ENCODE data around the gene C10orf95. TPM values are rescaled to one million over a fixed set of nuclear protein-coding genes. Genes with fewer than 3 reads are reported as not detected.

Gene C10orf95
- total RNA-seq, 1 donor from 2014 or later: not detected

GRCh38 chr10:102408131-102408727 is 43.1 kb downstream of the C10orf95 start:
- peaks cover 13% of the 10 kb centered on the region for H3K9me3 Mint-ChIP-seq (ENCODE audit: unreplicated experiment)
- TF ChIP-seq, protein P1, sequence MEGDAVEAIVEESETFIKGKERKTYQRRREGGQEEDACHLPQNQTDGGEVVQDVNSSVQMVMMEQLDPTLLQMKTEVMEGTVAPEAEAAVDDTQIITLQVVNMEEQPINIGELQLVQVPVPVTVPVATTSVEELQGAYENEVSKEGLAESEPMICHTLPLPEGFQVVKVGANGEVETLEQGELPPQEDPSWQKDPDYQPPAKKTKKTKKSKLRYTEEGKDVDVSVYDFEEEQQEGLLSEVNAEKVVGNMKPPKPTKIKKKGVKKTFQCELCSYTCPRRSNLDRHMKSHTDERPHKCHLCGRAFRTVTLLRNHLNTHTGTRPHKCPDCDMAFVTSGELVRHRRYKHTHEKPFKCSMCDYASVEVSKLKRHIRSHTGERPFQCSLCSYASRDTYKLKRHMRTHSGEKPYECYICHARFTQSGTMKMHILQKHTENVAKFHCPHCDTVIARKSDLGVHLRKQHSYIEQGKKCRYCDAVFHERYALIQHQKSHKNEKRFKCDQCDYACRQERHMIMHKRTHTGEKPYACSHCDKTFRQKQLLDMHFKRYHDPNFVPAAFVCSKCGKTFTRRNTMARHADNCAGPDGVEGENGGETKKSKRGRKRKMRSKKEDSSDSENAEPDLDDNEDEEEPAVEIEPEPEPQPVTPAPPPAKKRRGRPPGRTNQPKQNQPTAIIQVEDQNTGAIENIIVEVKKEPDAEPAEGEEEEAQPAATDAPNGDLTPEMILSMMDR (IDR thresholded peaks at IDR 0.05; ENCODE audit: partially characterized antibody, unreplicated experiment): no peak
- peak overlapping the region; percentile 82 for H3K4me3 Mint-ChIP-seq (ENCODE audit: unreplicated experiment)
- no peak for DNase-seq
- peaks cover 38% of the 10 kb centered on the region for H3K4me1 Mint-ChIP-seq (ENCODE audit: low read depth, unreplicated experiment)
- peaks cover 21% of the 10 kb centered on the region for H3K27me3 Mint-ChIP-seq (ENCODE audit: unreplicated experiment)
- no peaks in the 10 kb centered on the region for H3K36me3 Mint-ChIP-seq (ENCODE audit: unreplicated experiment)
- H3K27ac Mint-ChIP-seq (ENCODE audit: unreplicated experiment): peak overlapping the region; percentile 59

DNA sequence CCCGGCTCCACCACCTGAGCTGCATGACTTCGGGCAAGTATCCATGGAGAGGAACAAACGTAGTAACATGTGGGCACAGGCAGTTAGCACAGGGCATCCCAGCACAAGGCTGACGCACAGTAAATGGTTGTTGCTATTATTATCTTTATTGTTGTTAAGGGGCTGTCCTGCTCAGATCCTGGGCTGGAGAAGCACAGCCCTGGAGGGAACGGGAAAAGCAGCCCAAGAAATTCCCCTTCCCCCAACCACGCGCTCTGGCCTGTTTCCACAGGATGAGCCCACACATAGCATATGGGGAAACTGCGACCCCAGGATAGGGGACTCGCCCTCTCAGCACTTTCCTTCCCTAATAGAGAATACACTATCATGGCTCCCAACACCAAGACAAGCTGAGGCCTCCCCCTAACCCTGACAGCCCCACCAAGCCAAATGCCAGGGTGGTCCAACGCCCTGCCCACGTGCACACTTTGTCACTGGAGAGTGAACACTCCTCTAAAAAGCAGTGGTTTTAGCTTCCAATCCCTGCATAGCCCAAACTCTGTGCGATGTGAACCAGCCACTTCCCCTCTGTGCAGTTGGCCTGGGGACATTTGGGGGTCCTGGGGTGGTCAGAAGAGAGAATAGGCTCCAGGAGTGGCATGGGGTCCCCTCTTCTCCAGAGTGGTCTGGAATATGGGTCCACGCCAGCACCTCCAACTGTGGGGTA is 43.8 kb downstream of the C10orf95 start:
- DNase-seq: no peak
- H3K9me3 Mint-ChIP-seq (ENCODE audit: unreplicated experiment): peaks cover 11% of the 10 kb centered on the region
- H3K4me3 Mint-ChIP-seq (ENCODE audit: unreplicated experiment): peak overlapping the region; percentile 82
- TF ChIP-seq, protein P1 (IDR thresholded peaks at IDR 0.05; ENCODE audit: partially characterized antibody, unreplicated experiment): no peak
- peaks cover 32% of the 10 kb centered on the region for H3K4me1 Mint-ChIP-seq (ENCODE audit: low read depth, unreplicated experiment)
- H3K27me3 Mint-ChIP-seq (ENCODE audit: unreplicated experiment): peaks cover 19% of the 10 kb centered on the region
- H3K27ac Mint-ChIP-seq (ENCODE audit: unreplicated experiment): peak overlapping the region; percentile 43
- H3K36me3 Mint-ChIP-seq (ENCODE audit: unreplicated experiment): no peaks in the 10 kb centered on the region

DNA sequence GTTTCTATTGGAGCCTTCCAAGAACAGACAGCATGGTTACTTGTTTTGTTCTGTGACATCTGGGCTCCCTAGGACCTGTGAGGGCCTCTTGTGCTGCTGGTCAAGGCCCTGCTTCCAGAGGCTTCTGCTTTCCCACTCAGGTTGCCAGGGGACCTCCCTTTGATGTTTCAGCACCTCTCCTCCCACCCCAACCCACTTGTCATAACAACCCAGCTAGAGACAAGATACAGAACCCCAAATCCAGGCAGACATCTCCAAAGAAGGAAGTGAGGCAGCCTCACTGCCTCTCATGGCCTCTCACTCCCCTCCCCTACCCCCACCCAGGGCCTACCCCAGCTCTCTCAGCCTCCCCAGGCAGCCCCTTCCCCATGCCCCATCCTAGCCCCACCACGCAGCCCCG is 44.5 kb downstream of the C10orf95 start:
- peak overlapping the region; percentile 28 for H3K27ac Mint-ChIP-seq (ENCODE audit: unreplicated experiment)
- DNase-seq: no peak
- H3K9me3 Mint-ChIP-seq (ENCODE audit: unreplicated experiment): peaks cover 11% of the 10 kb centered on the region

GRCh38 chr10:102405632-102406031 is 45.7 kb downstream of the C10orf95 start:
- no peak for DNase-seq
- Mint-ChIP-seq H3K4me1 (ENCODE audit: low read depth, unreplicated experiment) (peaks cover 18% of the 10 kb centered on the region), H3K27ac (ENCODE audit: unreplicated experiment) (no peak overlapping the region), H3K4me3 (ENCODE audit: unreplicated experiment) (no peak overlapping the region), H3K27me3 (ENCODE audit: unreplicated experiment) (peaks cover 10% of the 10 kb centered on the region), H3K36me3 (ENCODE audit: unreplicated experiment) (no peaks in the 10 kb centered on the region), H3K9me3 (ENCODE audit: unreplicated experiment) (peaks cover 6% of the 10 kb centered on the region)
- TF ChIP-seq, protein P1 (IDR thresholded peaks at IDR 0.05; ENCODE audit: partially characterized antibody, unreplicated experiment): no peak

More for the DNA sequence above, 44.5 kb downstream of the C10orf95 start:
- Mint-ChIP-seq H3K4me3 (ENCODE audit: unreplicated experiment) (peak overlapping the region; percentile 73), H3K36me3 (ENCODE audit: unreplicated experiment) (no peaks in the 10 kb centered on the region), H3K27me3 (ENCODE audit: unreplicated experiment) (peaks cover 19% of the 10 kb centered on the region), H3K4me1 (ENCODE audit: low read depth, unreplicated experiment) (peaks cover 29% of the 10 kb centered on the region)
- TF ChIP-seq, protein P1 (IDR thresholded peaks at IDR 0.05; ENCODE audit: partially characterized antibody, unreplicated experiment): no peak

GRCh38 chr10:102405108-102405571 is 46.2 kb downstream of the C10orf95 start:
- no peaks in the 10 kb centered on the region for H3K36me3 Mint-ChIP-seq (ENCODE audit: unreplicated experiment)
- no peak overlapping the region for H3K4me3 Mint-ChIP-seq (ENCODE audit: unreplicated experiment)
- H3K27ac Mint-ChIP-seq (ENCODE audit: unreplicated experiment): no peak overlapping the region
- peaks cover 10% of the 10 kb centered on the region for H3K27me3 Mint-ChIP-seq (ENCODE audit: unreplicated experiment)
- H3K4me1 Mint-ChIP-seq (ENCODE audit: low read depth, unreplicated experiment): peaks cover 18% of the 10 kb centered on the region
- DNase-seq: no peak
- H3K9me3 Mint-ChIP-seq (ENCODE audit: unreplicated experiment): peaks cover 6% of the 10 kb centered on the region
- TF ChIP-seq, protein P1 (IDR thresholded peaks at IDR 0.05; ENCODE audit: partially characterized antibody, unreplicated experiment): no peak

All from glutamatergic neuron (in vitro differentiated cells).